Lower lobe of right lung (tissue), 2 donors: ENCODE data around the gene RELCH. TPM values are rescaled to one million over a fixed set of nuclear protein-coding genes. Genes with fewer than 3 reads are reported as not detected.

Source experiments
- ATAC-seq, 2 donors: fragments of 200-7000 bp; cut with Tn5 transposase; one replicate each; pipeline ENCODE4 v1.9.1; 2020 to 2022; ENCODE audit warnings: mild to moderate bottlenecking in 2 of 2, moderate library complexity in 2 of 2
- DNase-seq: peaks from one replicate; pipeline ENCODE4 v3.0.0-alpha.2; 2020
- H3K27ac ChIP-seq: fragments of 200-600 bp; one replicate; pipeline ENCODE4 v1.8.0; 2022
- H3K27me3 ChIP-seq: fragments of 200-600 bp; one replicate; pipeline ENCODE4 v1.8.0; 2022; ENCODE audit warnings: low read depth
- H3K36me3 ChIP-seq: fragments of 200-600 bp; one replicate; pipeline ENCODE4 v1.8.0; 2022; ENCODE audit warnings: mild to moderate bottlenecking
- H3K4me1 ChIP-seq: fragments of 200-600 bp; one replicate; pipeline ENCODE4 v1.8.0; 2022
- H3K4me3 ChIP-seq: fragments of 200-600 bp; one replicate; pipeline ENCODE4 v1.8.0; 2022; ENCODE audit warnings: mild to moderate bottlenecking
- H3K9me3 ChIP-seq: fragments of 200-600 bp; one replicate; pipeline ENCODE4 v1.8.0; 2022
- intact Hi-C: fragments of 100-400 bp; cut with DNase I; formaldehyde crosslinking; loops from one replicate; pipeline ENCODE4 v1.11.0; 2022
- total RNA-seq: library from RNA; stranded (reverse); fragmentation: NEBNext Ultra II Directional; extraction: Animal tissue kit (Norgen Biotek cat#: 25700); gene quantifications from one replicate; pipeline ENCODE4 v1.2.1, GENCODE V29; 2021
- TF ChIP-seq, protein P1 (sequence below): fragments of 200-600 bp; IDR thresholded peaks from one replicate; pipeline ENCODE4 v1.8.0; 2022; ENCODE audit warnings: antibody characterized with exemption, mild to moderate bottlenecking
- donor health status: DM: no; HTN: yes; CAD: no; lungs with severe emphysema.

Gene RELCH
- total RNA-seq, 1 donor from 2014 or later = 29.9 TPM

DNA sequence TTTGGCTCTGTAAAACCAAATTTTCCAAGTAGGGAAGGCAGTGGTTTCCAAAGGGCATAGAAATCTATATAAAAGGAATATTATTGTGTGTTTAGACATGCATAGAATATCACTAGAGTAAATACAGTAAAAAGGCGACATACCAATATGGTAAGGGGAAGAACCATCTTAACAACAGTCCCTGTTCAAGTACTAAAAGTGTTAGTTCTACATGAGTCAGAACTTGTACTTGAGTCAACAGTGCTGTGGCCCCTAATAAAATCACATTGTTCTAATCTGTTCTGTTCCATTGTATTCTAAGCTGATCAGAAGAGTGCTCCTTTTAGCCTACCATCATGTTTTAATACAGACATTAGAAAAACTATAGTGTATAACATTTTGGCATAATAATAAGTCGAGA lies 102.0 kb downstream of the RELCH start:
- no peaks in the 10 kb centered on the region for H3K9me3 ChIP-seq
- H3K4me3 ChIP-seq = no peak overlapping the region
- intact Hi-C loops = no loop called here
- H3K36me3 ChIP-seq = peaks cover 43% of the 10 kb centered on the region
- TF ChIP-seq, protein P1, sequence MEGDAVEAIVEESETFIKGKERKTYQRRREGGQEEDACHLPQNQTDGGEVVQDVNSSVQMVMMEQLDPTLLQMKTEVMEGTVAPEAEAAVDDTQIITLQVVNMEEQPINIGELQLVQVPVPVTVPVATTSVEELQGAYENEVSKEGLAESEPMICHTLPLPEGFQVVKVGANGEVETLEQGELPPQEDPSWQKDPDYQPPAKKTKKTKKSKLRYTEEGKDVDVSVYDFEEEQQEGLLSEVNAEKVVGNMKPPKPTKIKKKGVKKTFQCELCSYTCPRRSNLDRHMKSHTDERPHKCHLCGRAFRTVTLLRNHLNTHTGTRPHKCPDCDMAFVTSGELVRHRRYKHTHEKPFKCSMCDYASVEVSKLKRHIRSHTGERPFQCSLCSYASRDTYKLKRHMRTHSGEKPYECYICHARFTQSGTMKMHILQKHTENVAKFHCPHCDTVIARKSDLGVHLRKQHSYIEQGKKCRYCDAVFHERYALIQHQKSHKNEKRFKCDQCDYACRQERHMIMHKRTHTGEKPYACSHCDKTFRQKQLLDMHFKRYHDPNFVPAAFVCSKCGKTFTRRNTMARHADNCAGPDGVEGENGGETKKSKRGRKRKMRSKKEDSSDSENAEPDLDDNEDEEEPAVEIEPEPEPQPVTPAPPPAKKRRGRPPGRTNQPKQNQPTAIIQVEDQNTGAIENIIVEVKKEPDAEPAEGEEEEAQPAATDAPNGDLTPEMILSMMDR = no peak
- no peaks in the 10 kb centered on the region for H3K4me1 ChIP-seq
- no peak overlapping the region for H3K27ac ChIP-seq
- ATAC-seq (no peak), DNase-seq (no peak)
- H3K27me3 ChIP-seq = no peaks in the 10 kb centered on the region

DNA sequence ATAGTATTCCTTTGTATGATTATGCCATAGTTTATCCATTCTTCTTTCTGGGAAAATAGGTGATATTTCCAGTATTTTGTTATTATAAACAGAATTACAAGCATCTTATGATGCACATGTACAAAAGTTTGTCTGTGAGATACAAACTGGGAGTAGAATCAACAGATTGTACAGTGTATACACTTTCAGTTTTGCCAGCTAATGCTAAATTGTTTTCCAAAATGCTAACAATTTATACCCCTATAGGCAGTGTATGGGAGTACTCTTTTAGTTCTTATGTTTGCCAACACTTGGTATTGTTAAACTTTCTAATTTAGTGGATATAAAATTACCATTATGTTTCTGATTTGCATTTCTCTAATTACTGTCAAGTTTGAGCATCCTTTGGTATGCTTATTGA lies 107.0 kb downstream of the RELCH start:
- H3K27ac ChIP-seq = no peak overlapping the region
- no peaks in the 10 kb centered on the region for H3K27me3 ChIP-seq
- ATAC-seq (no peak), DNase-seq (no peak)
- H3K36me3 ChIP-seq = peaks cover 42% of the 10 kb centered on the region
- intact Hi-C loops = no loop called here
- TF ChIP-seq, protein P1 = no peak
- no peaks in the 10 kb centered on the region for H3K4me1 ChIP-seq
- H3K4me3 ChIP-seq = no peak overlapping the region
- no peaks in the 10 kb centered on the region for H3K9me3 ChIP-seq

DNA sequence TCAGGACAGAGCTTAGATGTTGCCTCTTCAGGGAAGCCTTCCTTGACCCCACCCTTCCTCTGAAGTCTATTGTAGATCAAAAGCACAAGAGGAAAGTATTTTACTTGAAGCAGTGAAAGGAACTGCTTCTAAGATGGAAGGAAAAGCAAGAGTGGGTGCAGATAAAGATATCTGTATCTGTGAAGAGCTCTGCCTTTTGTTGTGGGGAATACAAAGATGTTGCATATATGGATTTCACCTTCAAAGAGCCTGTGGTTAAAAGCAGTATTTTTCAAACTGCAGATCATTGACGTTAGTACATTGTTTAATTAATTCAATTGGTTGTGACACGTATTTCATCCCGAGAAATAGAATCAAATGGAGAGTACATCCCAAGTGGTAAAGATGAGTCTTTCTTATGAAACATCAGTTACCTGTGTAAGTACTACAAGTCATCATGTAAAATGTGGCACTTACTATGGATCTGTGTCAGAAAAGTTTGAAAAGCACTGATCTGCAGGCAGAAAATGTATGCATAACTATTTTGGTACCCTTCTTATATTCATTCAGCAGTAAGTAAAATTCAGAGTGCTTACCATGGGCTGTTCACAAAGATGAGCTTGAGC lies 113.4 kb downstream of the RELCH start:
- Histone ChIP-seq H3K36me3 (peaks cover 63% of the 10 kb centered on the region), H3K9me3 (no peaks in the 10 kb centered on the region), H3K27ac (no peak overlapping the region), H3K4me3 (no peak overlapping the region), H3K27me3 (no peaks in the 10 kb centered on the region), H3K4me1 (no peaks in the 10 kb centered on the region)
- intact Hi-C loops = no loop called here
- TF ChIP-seq, protein P1 = no peak
- ATAC-seq = no peak
- no peak for DNase-seq

DNA sequence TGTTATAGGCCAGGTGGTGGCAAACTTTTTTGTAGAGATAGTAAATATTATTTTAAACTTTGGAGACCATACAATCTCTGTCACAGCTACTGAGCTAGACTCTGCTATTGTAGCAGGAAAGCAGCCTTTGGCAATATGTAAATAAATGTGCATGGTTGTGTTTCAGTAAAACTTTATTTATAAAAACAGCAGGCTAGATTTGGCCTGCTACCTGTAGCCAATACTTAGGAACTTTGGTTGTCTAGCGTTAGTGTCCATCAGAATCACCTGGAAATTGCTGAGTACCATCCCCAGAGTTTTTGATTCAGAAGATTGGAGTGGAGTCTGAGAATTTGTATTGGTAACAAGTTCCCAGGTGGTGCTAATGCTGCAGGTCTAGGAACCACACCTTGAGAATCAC lies 114.3 kb downstream of the RELCH start:
- Histone ChIP-seq H3K4me3 (no peak overlapping the region), H3K9me3 (no peaks in the 10 kb centered on the region), H3K27me3 (no peaks in the 10 kb centered on the region), H3K4me1 (no peaks in the 10 kb centered on the region), H3K27ac (no peak overlapping the region), H3K36me3 (peaks cover 70% of the 10 kb centered on the region)
- no peak for ATAC-seq
- TF ChIP-seq, protein P1 = no peak
- no peak for DNase-seq
- intact Hi-C loops = no loop called here

DNA sequence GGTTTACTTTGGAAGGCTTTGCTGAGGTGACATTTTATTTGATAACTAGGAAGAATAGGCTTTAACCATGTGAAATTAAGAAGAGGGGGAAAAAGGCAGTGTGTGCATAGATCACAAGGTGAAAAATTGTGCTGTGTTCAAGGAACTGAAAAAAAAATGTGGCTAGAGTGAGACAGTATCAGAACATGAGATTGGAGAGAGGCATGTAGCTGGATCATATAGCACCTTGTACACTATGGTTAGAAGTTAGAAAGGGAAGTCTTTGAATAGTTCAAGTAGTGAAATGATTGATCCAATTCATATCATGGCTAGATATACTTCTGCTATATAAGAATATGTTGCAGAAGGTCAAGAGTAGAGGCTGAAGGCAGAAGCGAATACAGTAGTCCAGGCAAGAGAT lies 125.8 kb downstream of the RELCH start:
- no peak overlapping the region for H3K4me3 ChIP-seq
- ATAC-seq (no peak), DNase-seq (no peak)
- intact Hi-C loops = no loop called here
- H3K27me3 ChIP-seq = no peaks in the 10 kb centered on the region
- no peak overlapping the region for H3K27ac ChIP-seq
- TF ChIP-seq, protein P1 = no peak
- no peaks in the 10 kb centered on the region for H3K9me3 ChIP-seq
- no peaks in the 10 kb centered on the region for H3K4me1 ChIP-seq
- H3K36me3 ChIP-seq = peaks cover 26% of the 10 kb centered on the region
